HG02571 (cell line): ENCODE measurements around the gene PTPRR.

ENCODE experiments used
- ATAC-seq: cut with Tn5 transposase; IDR thresholded peaks from one replicate; pipeline ENCODE4 v1.9.1; 2021; ENCODE audit warnings: mild to moderate bottlenecking, moderate library complexity; ENCODE audit not compliant: unreplicated experiment

Gene PTPRR

GRCh38 chr12:70798016-70798783 lies 122.3 kb downstream of the PTPRR start:
- ATAC-seq, result no peak

GRCh38 chr12:70796989-70797388 lies 123.5 kb downstream of the PTPRR start:
- no peak for ATAC-seq

- ATAC-seq, result no peak
Observed at GRCh38 chr12:70795608-70796007, 124.9 kb downstream of the PTPRR start.

GRCh38 chr12:70794131-70794530 lies 126.4 kb downstream of the PTPRR start:
- no peak for ATAC-seq

GRCh38 chr12:70788774-70789173 lies 131.8 kb downstream of the PTPRR start:
- no peak for ATAC-seq

- ATAC-seq, result no peak
Observed at GRCh38 chr12:70787612-70788011, 132.9 kb downstream of the PTPRR start.

GRCh38 chr12:70785896-70786295 lies 134.6 kb downstream of the PTPRR start:
- ATAC-seq, result no peak

GRCh38 chr12:70784042-70784668 lies 136.4 kb downstream of the PTPRR start:
- no peak for ATAC-seq

GRCh38 chr12:70783455-70783854 lies 137.1 kb downstream of the PTPRR start:
- no peak for ATAC-seq

GRCh38 chr12:70779250-70779649 lies 141.3 kb downstream of the PTPRR start:
- ATAC-seq, result no peak

- no peak for ATAC-seq
Observed at GRCh38 chr12:70774055-70774454, 146.5 kb downstream of the PTPRR start.

- no peak for ATAC-seq
Observed at GRCh38 chr12:70772836-70773235, 147.7 kb downstream of the PTPRR start.

GRCh38 chr12:70771581-70771980 lies 149.0 kb downstream of the PTPRR start:
- no peak for ATAC-seq

GRCh38 chr12:70763666-70764065 lies 156.9 kb downstream of the PTPRR start:
- no peak for ATAC-seq

- ATAC-seq, result no peak
Observed at GRCh38 chr12:70762000-70762399, 158.5 kb downstream of the PTPRR start.

GRCh38 chr12:70759161-70759918 lies 161.2 kb downstream of the PTPRR start:
- ATAC-seq, result no peak

- ATAC-seq, result no peak
Observed at GRCh38 chr12:70758494-70758845, 162.1 kb downstream of the PTPRR start.

GRCh38 chr12:70757830-70758493 lies 162.6 kb downstream of the PTPRR start:
- ATAC-seq, result no peak

GRCh38 chr12:70756791-70757190 lies 163.7 kb downstream of the PTPRR start:
- no peak for ATAC-seq

GRCh38 chr12:70756118-70756517 lies 164.4 kb downstream of the PTPRR start:
- ATAC-seq, result no peak

- no peak for ATAC-seq
Observed at GRCh38 chr12:70754330-70754741, 166.2 kb downstream of the PTPRR start.
